Naive thymus-derived CD4-positive, alpha-beta T cell (primary cell): ENCODE data around the gene GLG1. TPM values are rescaled to one million over a fixed set of nuclear protein-coding genes. Genes with fewer than 3 reads are reported as not detected.
A peak's percentile ranks its signal among the peaks of the same experiment; 100 is the strongest.

ENCODE experiments used
- ATAC-seq: fragments of 150-1000 bp; cut with Tn5 transposase; 2 replicates; pipeline ENCODE4 v1.10.0; 2021; ENCODE audit warnings: mild to moderate bottlenecking, moderate library complexity
- CTCF ChIA-PET: fragments of 350-600 bp; sonication (Branson Sonifier 250); formaldehyde crosslinking; loops from one replicate; lab custom pipeline; 2021; ENCODE audit warnings: antibody characterized with exemption; lab: Charles Lee
- POLR2A ChIA-PET: fragments of 350-600 bp; sonication (Branson Sonifier 250); formaldehyde crosslinking; loops from one replicate; lab custom pipeline; 2021; ENCODE audit warnings: antibody characterized with exemption, inconsistent platforms; lab: Charles Lee
- DNase-seq, 9 donors: peaks; one replicate each; pipeline versions ENCODE4 v3.0.0 to v3.0.0-alpha.2; 2020 to 2022; ENCODE audit warnings: mixed read lengths in 1 of 9
- H3K27ac ChIP-seq: one replicate; pipeline ENCODE4 v1.7.0; 2013; ENCODE audit warnings: mild to moderate bottlenecking, low read depth, low read length, moderate library complexity
- H3K27me3 ChIP-seq, 2 donors: one replicate each; pipeline ENCODE4 v1.7.0; 2013; ENCODE audit warnings: low read length in 2 of 2, mild to moderate bottlenecking in 2 of 2, moderate library complexity in 2 of 2; ENCODE audit not compliant: control insufficient read depth in 2 of 2, insufficient read depth in 2 of 2
- H3K36me3 ChIP-seq, 3 experiments: 1 replicate in 2 of 3; 2 replicates in 1 of 3; pipeline ENCODE4 v1.7.0; 2013; ENCODE audit warnings: low read length in 3 of 3, mild to moderate bottlenecking in 3 of 3, moderate library complexity in 1 of 3; ENCODE audit not compliant: insufficient read depth in 3 of 3, control insufficient read depth in 2 of 3
- H3K4me1 ChIP-seq, 2 donors: one replicate each; pipeline ENCODE4 v1.7.0; 2013; ENCODE audit warnings: low read length in 2 of 2, mild to moderate bottlenecking in 2 of 2, moderate library complexity in 1 of 2; ENCODE audit not compliant: control insufficient read depth in 2 of 2, insufficient read depth in 2 of 2
- H3K4me3 ChIP-seq: 2 replicates; pipeline ENCODE4 v1.7.0; 2013; ENCODE audit warnings: mild to moderate bottlenecking, low read length
- H3K9me3 ChIP-seq, 3 experiments: 1 replicate in 2 of 3; 2 replicates in 1 of 3; pipeline ENCODE4 v1.7.0; 2013; ENCODE audit warnings: low read length in 3 of 3; ENCODE audit not compliant: control insufficient read depth in 2 of 3
- H3K27ac Mint-ChIP-seq, 9 donors: one replicate each; pipeline ENCODE4 v1.8.0; 2020 to 2022; ENCODE audit warnings: mixed read lengths in 9 of 9, mild to moderate bottlenecking in 8 of 9, moderate library complexity in 5 of 9, inconsistent platforms in 2 of 9
- H3K27me3 Mint-ChIP-seq, 5 donors: one replicate each; pipeline ENCODE4 v1.8.0; 2021 to 2022; ENCODE audit warnings: mixed read lengths in 5 of 5, mild to moderate bottlenecking in 1 of 5
- H3K36me3 Mint-ChIP-seq, 5 donors: one replicate each; pipeline ENCODE4 v1.8.0; 2020 to 2022; ENCODE audit warnings: mixed read lengths in 5 of 5, mild to moderate bottlenecking in 3 of 5, inconsistent platforms in 1 of 5
- H3K4me1 Mint-ChIP-seq, 7 donors: one replicate each; pipeline ENCODE4 v1.8.0; 2020 to 2022; ENCODE audit warnings: mixed read lengths in 7 of 7, mild to moderate bottlenecking in 3 of 7, inconsistent platforms in 1 of 7
- H3K4me3 Mint-ChIP-seq, 10 donors: one replicate each; pipeline ENCODE4 v1.8.0; 2020 to 2022; ENCODE audit warnings: mild to moderate bottlenecking in 10 of 10, mixed read lengths in 10 of 10, moderate library complexity in 6 of 10, inconsistent platforms in 2 of 10
- H3K9me3 Mint-ChIP-seq, 11 donors: one replicate each; pipeline ENCODE4 v1.8.0; 2020 to 2022; ENCODE audit warnings: mixed read lengths in 11 of 11, mild to moderate bottlenecking in 4 of 11, inconsistent platforms in 1 of 11, moderate library complexity in 1 of 11
- intact Hi-C, 2 donors: fragments of 100-400 bp; cut with micrococcal nuclease; formaldehyde crosslinking; loops; one replicate each; pipeline ENCODE4 v1.15.1; 2023
- polyA plus RNA-seq, 2 donors: library from polyadenylated mRNA; unstranded; fragments of 300-500 nt; fragmentation: Illumina TruSeq; gene quantifications; one replicate each; pipeline ENCODE4 v1.2.3, GENCODE V29; 2021
- total RNA-seq, 6 experiments: library from RNA in 5 of 6; stranded (reverse) in 5 of 6; gene quantifications; 1 replicate in 5 of 6; 2 replicates in 1 of 6; pipeline ENCODE4 v1.2.3 and lab custom pipeline; 2021 to 2026

The GLG1 gene
- total and polyA plus RNA-seq, 7 experiments from 2014 or later: 125 to 285 (median 188) TPM

- CTCF ChIA-PET: interaction anchor here (0.6 kb wide), 1 partner anchor 148 kb away, joined by 3 read pairs; no protein-coding TSS in a partner anchor
- intact Hi-C loops: no loop called here
- Histone ChIP-seq H3K27ac (no peak overlapping the region), H3K9me3 (no peaks in the 10 kb centered on the region), H3K27me3 (no peaks in the 10 kb centered on the region), H3K4me3 (no peak overlapping the region), H3K36me3 (peaks cover 0 to 5% (median 0%) of the 10 kb centered on the region in 3 experiments), H3K4me1 (peaks cover 16 to 19% of the 10 kb centered on the region in 2 donors)
- no peaks in the 10 kb centered on the region for H3K27me3 Mint-ChIP-seq
- ATAC-seq (no peak), DNase-seq (no peak)
- no peaks in the 10 kb centered on the region for H3K9me3 Mint-ChIP-seq
- peaks cover 0 to 37% (median 15%) of the 10 kb centered on the region in 5 donors for H3K36me3 Mint-ChIP-seq
- peak overlapping the region in 9 of 10 donors; percentile 0 to 63 (median 39) for H3K4me3 Mint-ChIP-seq
- POLR2A ChIA-PET: interaction anchor here (1.8 kb wide), 2 partner anchors 9 to 23 kb away, joined by 4 read pairs; partner anchors contain the start of gene GLG1
- H3K27ac Mint-ChIP-seq: peak overlapping the region in 6 of 9 donors; percentile 11 to 89 (median 30)
- H3K4me1 Mint-ChIP-seq: peaks cover 47 to 99% (median 69%) of the 10 kb centered on the region in 7 donors
Observed at GRCh38 chr16:74583926-74584666, 22.8 kb downstream of the GLG1 start.

- peaks cover 13 to 21% of the 10 kb centered on the region in 2 donors for H3K4me1 ChIP-seq
- H3K27ac Mint-ChIP-seq: peak overlapping the region in 8 of 9 donors; percentile 1 to 92 (median 60)
- POLR2A ChIA-PET: interaction anchor here (0.8 to 1.8 kb wide), 2 partner anchors 10 to 25 kb away, joined by 3 to 4 read pairs; no protein-coding TSS in a partner anchor
Observed at GRCh38 chr16:74582970-74583369, 23.9 kb downstream of the GLG1 start.

GRCh38 chr16:74580833-74581232, 26.1 kb downstream of the GLG1 start:
- H3K36me3 ChIP-seq: no peaks in the 10 kb centered on the region
- no peaks in the 10 kb centered on the region for H3K27me3 Mint-ChIP-seq
- H3K27ac Mint-ChIP-seq: peak overlapping the region in 6 of 9 donors; percentile 34 to 83 (median 58)
- ChIA-PET POLR2A (interaction anchor here (1.1 kb wide), 1 partner anchor 21 kb away, joined by 4 read pairs; no protein-coding TSS in a partner anchor), CTCF (no interaction called here)
- peaks cover 0 to 17% (median 13%) of the 10 kb centered on the region in 5 donors for H3K36me3 Mint-ChIP-seq
- H3K9me3 ChIP-seq: no peaks in the 10 kb centered on the region
- H3K9me3 Mint-ChIP-seq: no peaks in the 10 kb centered on the region
- no peak for DNase-seq
- intact Hi-C loops: loop anchor here in 1 of 2 donors (2.0 kb wide), 1 partner anchor 14 kb away; no protein-coding TSS in a partner anchor
- H3K4me3 ChIP-seq: no peak overlapping the region
- peaks cover 0 to 17% of the 10 kb centered on the region in 2 donors for H3K4me1 ChIP-seq
- H3K4me3 Mint-ChIP-seq: peak overlapping the region in 7 of 10 donors; percentile 20 to 56 (median 45)
- no peaks in the 10 kb centered on the region for H3K27me3 ChIP-seq
- no peak for ATAC-seq
- H3K27ac ChIP-seq: no peak overlapping the region
- H3K4me1 Mint-ChIP-seq: peaks cover 48 to 99% (median 67%) of the 10 kb centered on the region in 7 donors

More at GRCh38 chr16:74582970-74583369, 23.9 kb downstream of the GLG1 start:
- intact Hi-C loops: no loop called here
- no peaks in the 10 kb centered on the region for H3K9me3 ChIP-seq
- Mint-ChIP-seq H3K9me3 (no peaks in the 10 kb centered on the region), H3K36me3 (peaks cover 0 to 28% (median 16%) of the 10 kb centered on the region in 5 donors), H3K27me3 (no peaks in the 10 kb centered on the region), H3K4me1 (peaks cover 56 to 99% (median 71%) of the 10 kb centered on the region in 7 donors), H3K4me3 (peak overlapping the region in 5 of 10 donors; percentile 12 to 67 (median 57))
- H3K4me3 ChIP-seq: no peak overlapping the region
- ATAC-seq: no peak
- CTCF ChIA-PET: interaction anchor here (0.6 to 1.2 kb wide), 4 partner anchors 15 to 360 kb away, joined by 3 to 4 read pairs (median 4); no protein-coding TSS in a partner anchor
- H3K27ac ChIP-seq: no peak overlapping the region
- H3K27me3 ChIP-seq: no peaks in the 10 kb centered on the region
- H3K36me3 ChIP-seq: no peaks in the 10 kb centered on the region
- no peak for DNase-seq

GRCh38 chr16:74578838-74579237, 28.1 kb downstream of the GLG1 start:
- Mint-ChIP-seq H3K4me3 (peak overlapping the region in 5 of 10 donors; percentile 16 to 58 (median 30)), H3K9me3 (peaks cover 0 to 3% (median 0%) of the 10 kb centered on the region in 11 donors)

GRCh38 chr16:74578433-74578832, 28.5 kb downstream of the GLG1 start:
- ATAC-seq (no peak), DNase-seq (no peak)
- no peak overlapping the region for H3K27ac ChIP-seq
- peaks cover 0 to 10% of the 10 kb centered on the region in 2 donors for H3K4me1 ChIP-seq
- H3K27me3 Mint-ChIP-seq: no peaks in the 10 kb centered on the region
- peaks cover 57 to 96% (median 72%) of the 10 kb centered on the region in 7 donors for H3K4me1 Mint-ChIP-seq
- CTCF ChIA-PET: interaction anchor here (0.7 to 0.8 kb wide), 2 partner anchors 10 to 18 kb away, joined by 3 to 4 read pairs; no protein-coding TSS in a partner anchor
- intact Hi-C loops: no loop called here
- H3K27me3 ChIP-seq: no peaks in the 10 kb centered on the region
- H3K4me3 Mint-ChIP-seq: peak overlapping the region in 5 of 10 donors; percentile 6 to 58 (median 44)
- no peaks in the 10 kb centered on the region for H3K9me3 ChIP-seq
- no peaks in the 10 kb centered on the region for H3K36me3 ChIP-seq
- POLR2A ChIA-PET: interaction anchor here (0.6 to 2.7 kb wide), 4 partner anchors 10 to 206 kb away, joined by 3 to 13 read pairs (median 3); partner anchors contain the start of gene GLG1
- H3K36me3 Mint-ChIP-seq: peaks cover 0 to 12% (median 10%) of the 10 kb centered on the region in 5 donors
- H3K9me3 Mint-ChIP-seq: peaks cover 0 to 3% (median 0%) of the 10 kb centered on the region in 11 donors
- H3K4me3 ChIP-seq: no peak overlapping the region
- peak overlapping the region in 8 of 9 donors; percentile 13 to 90 (median 69) for H3K27ac Mint-ChIP-seq

More at GRCh38 chr16:74578838-74579237, 28.1 kb downstream of the GLG1 start:
- peaks cover 0 to 16% (median 10%) of the 10 kb centered on the region in 5 donors for H3K36me3 Mint-ChIP-seq
- no peak overlapping the region for H3K4me3 ChIP-seq
- no peaks in the 10 kb centered on the region for H3K27me3 ChIP-seq
- ATAC-seq: no peak
- H3K4me1 ChIP-seq: peaks cover 0 to 10% of the 10 kb centered on the region in 2 donors
- peak overlapping the region in 6 of 9 donors; percentile 16 to 90 (median 58) for H3K27ac Mint-ChIP-seq
- intact Hi-C loops: no loop called here
- POLR2A ChIA-PET: interaction anchor here (0.8 to 2.7 kb wide), 3 partner anchors 10 to 206 kb away, joined by 3 to 13 read pairs (median 3); partner anchors contain the start of gene GLG1
- DNase-seq: no peak
- H3K27me3 Mint-ChIP-seq: no peaks in the 10 kb centered on the region
- no peaks in the 10 kb centered on the region for H3K36me3 ChIP-seq
- H3K4me1 Mint-ChIP-seq: peaks cover 59 to 97% (median 74%) of the 10 kb centered on the region in 7 donors
- CTCF ChIA-PET: interaction anchor here (0.7 to 0.8 kb wide), 2 partner anchors 10 to 18 kb away, joined by 3 to 4 read pairs; no protein-coding TSS in a partner anchor
- no peak overlapping the region for H3K27ac ChIP-seq
- H3K9me3 ChIP-seq: no peaks in the 10 kb centered on the region

- CTCF ChIA-PET: no interaction called here
- Histone ChIP-seq H3K27ac (no peak overlapping the region), H3K27me3 (no peaks in the 10 kb centered on the region), H3K4me3 (no peak overlapping the region), H3K4me1 (peaks cover 0 to 10% of the 10 kb centered on the region in 2 donors), H3K36me3 (no peaks in the 10 kb centered on the region), H3K9me3 (no peaks in the 10 kb centered on the region)
- DNase-seq (no peak), ATAC-seq (no peak)
- no peaks in the 10 kb centered on the region for H3K27me3 Mint-ChIP-seq
- peak overlapping the region; percentile 16 to 90 (median 71) for H3K27ac Mint-ChIP-seq
- POLR2A ChIA-PET: interaction anchor here (0.6 to 2.7 kb wide), 7 partner anchors 10 to 207 kb away, joined by 3 to 13 read pairs (median 4); partner anchors contain the start of gene GLG1
- peaks cover 55 to 93% (median 71%) of the 10 kb centered on the region in 7 donors for H3K4me1 Mint-ChIP-seq
- peaks cover 0 to 3% (median 0%) of the 10 kb centered on the region in 11 donors for H3K9me3 Mint-ChIP-seq
- peak overlapping the region in 6 of 10 donors; percentile 6 to 58 (median 40) for H3K4me3 Mint-ChIP-seq
- peaks cover 0 to 9% (median 7%) of the 10 kb centered on the region in 5 donors for H3K36me3 Mint-ChIP-seq
- intact Hi-C loops: no loop called here
Observed at GRCh38 chr16:74577882-74578366, 29.0 kb downstream of the GLG1 start.
